Heart left ventricle (tissue), 16 donors: Measurements from ENCODE around the gene ETHE1. TPM values are rescaled to one million over a fixed set of nuclear protein-coding genes. Genes with fewer than 3 reads are reported as not detected.

ENCODE experiments used
- ATAC-seq, 4 donors: fragments of 200-7000 bp; cut with Tn5 transposase; one replicate each; pipeline ENCODE4 v1.9.1; 2020 to 2022; ENCODE audit warnings: moderate library complexity in 4 of 4, mild to moderate bottlenecking in 3 of 4, moderate number of reproducible peaks in 1 of 4
- DNase-seq, 5 donors: peaks; one replicate each; pipeline ENCODE4 v3.0.0-alpha.2; 2020
- H3K27ac ChIP-seq, 12 donors: fragments of 200-600 bp; sonication (generic) in 4 of 12; one replicate each; pipeline versions ENCODE4 v1.5.0 to v1.8.0; 2016 to 2022; ENCODE audit warnings: mild to moderate bottlenecking in 2 of 12
- H3K27me3 ChIP-seq, 9 donors: fragments of 200-600 bp; sonication (generic) in 2 of 9; one replicate each; pipeline versions ENCODE4 v1.5.1 to v1.8.0; 2016 to 2022; ENCODE audit warnings: mild to moderate bottlenecking in 3 of 9
- H3K36me3 ChIP-seq, 9 donors: fragments of 200-600 bp; sonication (generic) in 2 of 9; one replicate each; pipeline versions ENCODE4 v1.5.0 to v1.8.0; 2018 to 2022; ENCODE audit warnings: mild to moderate bottlenecking in 2 of 9
- H3K4me1 ChIP-seq, 12 donors: fragments of 200-600 bp; sonication (generic) in 4 of 12; one replicate each; pipeline versions ENCODE4 v1.5.0 to v1.8.0; 2016 to 2022; ENCODE audit warnings: mild to moderate bottlenecking in 3 of 12
- H3K4me3 ChIP-seq, 12 donors: fragments of 200-600 bp; sonication (generic) in 4 of 12; one replicate each; pipeline versions ENCODE4 v1.5.0 to v1.8.0; 2017 to 2022; ENCODE audit warnings: mild to moderate bottlenecking in 9 of 12, moderate library complexity in 4 of 12
- H3K9me3 ChIP-seq, 12 donors: fragments of 200-600 bp; sonication (generic) in 4 of 12; one replicate each; pipeline versions ENCODE4 v1.5.0 to v1.8.0; 2016 to 2022; ENCODE audit warnings: mild to moderate bottlenecking in 1 of 12
- POLR2A ChIP-seq, 2 donors: fragments of 450-650 bp; IDR thresholded peaks; one replicate each; pipeline ENCODE4 v1.6.1; 2017; ENCODE audit warnings: antibody characterized with exemption in 2 of 2, mild to moderate bottlenecking in 2 of 2, moderate library complexity in 2 of 2
- WGBS, 4 donors: extraction: QIAGEN DNeasy Blood & Tissue Kit in 2 of 4; methylation state at CpG; one replicate each; pipeline versions ENCODE4 v1.1.5 to v1.1.7; 2013 to 2018; 5-methylcytosine and 5-hydroxymethylcytosine counted together
- intact Hi-C, 10 donors: fragments of 100-400 bp; cut with DNase I; formaldehyde crosslinking; loops; one replicate each; pipeline versions ENCODE4 v1.11.1 to v1.14.2; 2022
- polyA plus RNA-seq, 2 donors: library from polyadenylated mRNA; stranded (reverse); fragments of 200-250 nt; gene quantifications; one replicate each; pipeline ENCODE4 v1.2.3, GENCODE V29; 2013
- total RNA-seq, 9 donors: library from RNA; depleted of rRNA in 2 of 9; stranded (reverse); fragments of >200 nt in 2 of 9; fragmentation: NEBNext Ultra II Directional in 3 of 9; extraction: Animal tissue kit (Norgen Biotek cat#: 25700) in 3 of 9; gene quantifications; one replicate each; pipeline versions ENCODE4 v1.1.0 to v1.2.4, GENCODE V29; 2016 to 2023
- TF ChIP-seq, protein P1 (sequence below), 12 donors: fragments of 200-600 bp; sonication (generic) in 4 of 12; IDR thresholded peaks; one replicate each; pipeline versions ENCODE4 v1.5.0 to v1.8.0; 2018 to 2022; ENCODE audit warnings: antibody characterized with exemption in 12 of 12, mild to moderate bottlenecking in 5 of 12
- donor health status: ischemic (EF 13 %, LVEDD 7.1; RV severe dilation, severe dysfunction).
- donor health status: healthy with polysubstance abuse.
- donor health status: DM: no; HTN: yes; CAD: no.
- donor health status: DM: no; HTN: no; CAD: no.
- donor health status: ischemic (EF 25% LVEDD 6.9; RV normal size, moderate dysfunction).
- donor health status: ischemic (EF 25% LVEDD 5.7; RV mildly dilated, moderate dysfunction).
- donor health status: healthy.
- donor health status: DM: yes; HTN: yes; CAD: no.
- donor health status: ischemic (EF 35%, LVEDD 5.7; RV mildly dilated, moderate dysfunction).
- donor health status: nonischemic (EF 11% LVEDD 7.7; RV severe dilation, severe dysfunction).
- donor health status: DM: yes; HTN: yes; CAD: no.
- donor health status: PGD.
- donor health status: ischemic (EF 29% LVEDD 5.4; RV normal size, mild dysfunction).
- donor health status: nonischemic (EF 23%, LVEDD 6.1; RV moderate dilation, normal function).

Gene ETHE1
- total and polyA plus RNA-seq, 11 donors = 6.0 to 27.6 (median 14.2) TPM

GRCh38 chr19:43534305-43534815 is 7.4 kb upstream of the ETHE1 start:
- H3K36me3 ChIP-seq = peaks cover 0 to 21% (median 17%) of the 10 kb centered on the region in 9 donors
- H3K27me3 ChIP-seq = no peaks in the 10 kb centered on the region
- peak overlapping the region in 9 of 12 donors; percentile 55 to 72 (median 64) for H3K4me3 ChIP-seq
- intact Hi-C loops = loop anchor here in 6 of 10 donors (1.0 to 10.0 kb wide), 6 partner anchors 60 to 250 kb away; partner anchors contain the start of genes IRGQ (in 3 of the 6), ZNF576 (in 3 of the 6) and KCNN4 (in 1 of the 6)
- 10 to 16% (median 13%) methylated on average over 10 to 17 of the region's 17 CpGs for WGBS, 4 donors
- TF ChIP-seq POLR2A (IDR thresholded peaks at IDR 0.05) = no peak
- TF ChIP-seq, protein P1, sequence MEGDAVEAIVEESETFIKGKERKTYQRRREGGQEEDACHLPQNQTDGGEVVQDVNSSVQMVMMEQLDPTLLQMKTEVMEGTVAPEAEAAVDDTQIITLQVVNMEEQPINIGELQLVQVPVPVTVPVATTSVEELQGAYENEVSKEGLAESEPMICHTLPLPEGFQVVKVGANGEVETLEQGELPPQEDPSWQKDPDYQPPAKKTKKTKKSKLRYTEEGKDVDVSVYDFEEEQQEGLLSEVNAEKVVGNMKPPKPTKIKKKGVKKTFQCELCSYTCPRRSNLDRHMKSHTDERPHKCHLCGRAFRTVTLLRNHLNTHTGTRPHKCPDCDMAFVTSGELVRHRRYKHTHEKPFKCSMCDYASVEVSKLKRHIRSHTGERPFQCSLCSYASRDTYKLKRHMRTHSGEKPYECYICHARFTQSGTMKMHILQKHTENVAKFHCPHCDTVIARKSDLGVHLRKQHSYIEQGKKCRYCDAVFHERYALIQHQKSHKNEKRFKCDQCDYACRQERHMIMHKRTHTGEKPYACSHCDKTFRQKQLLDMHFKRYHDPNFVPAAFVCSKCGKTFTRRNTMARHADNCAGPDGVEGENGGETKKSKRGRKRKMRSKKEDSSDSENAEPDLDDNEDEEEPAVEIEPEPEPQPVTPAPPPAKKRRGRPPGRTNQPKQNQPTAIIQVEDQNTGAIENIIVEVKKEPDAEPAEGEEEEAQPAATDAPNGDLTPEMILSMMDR (IDR thresholded peaks at IDR 0.05) = no peak
- no peak for DNase-seq
- H3K4me1 ChIP-seq = peaks cover 0 to 25% (median 12%) of the 10 kb centered on the region in 12 donors
- no peak for ATAC-seq
- H3K9me3 ChIP-seq = peaks cover 0 to 11% (median 9%) of the 10 kb centered on the region in 12 donors
- H3K27ac ChIP-seq = peak overlapping the region in 11 of 12 donors; percentile 19 to 95 (median 90)

DNA sequence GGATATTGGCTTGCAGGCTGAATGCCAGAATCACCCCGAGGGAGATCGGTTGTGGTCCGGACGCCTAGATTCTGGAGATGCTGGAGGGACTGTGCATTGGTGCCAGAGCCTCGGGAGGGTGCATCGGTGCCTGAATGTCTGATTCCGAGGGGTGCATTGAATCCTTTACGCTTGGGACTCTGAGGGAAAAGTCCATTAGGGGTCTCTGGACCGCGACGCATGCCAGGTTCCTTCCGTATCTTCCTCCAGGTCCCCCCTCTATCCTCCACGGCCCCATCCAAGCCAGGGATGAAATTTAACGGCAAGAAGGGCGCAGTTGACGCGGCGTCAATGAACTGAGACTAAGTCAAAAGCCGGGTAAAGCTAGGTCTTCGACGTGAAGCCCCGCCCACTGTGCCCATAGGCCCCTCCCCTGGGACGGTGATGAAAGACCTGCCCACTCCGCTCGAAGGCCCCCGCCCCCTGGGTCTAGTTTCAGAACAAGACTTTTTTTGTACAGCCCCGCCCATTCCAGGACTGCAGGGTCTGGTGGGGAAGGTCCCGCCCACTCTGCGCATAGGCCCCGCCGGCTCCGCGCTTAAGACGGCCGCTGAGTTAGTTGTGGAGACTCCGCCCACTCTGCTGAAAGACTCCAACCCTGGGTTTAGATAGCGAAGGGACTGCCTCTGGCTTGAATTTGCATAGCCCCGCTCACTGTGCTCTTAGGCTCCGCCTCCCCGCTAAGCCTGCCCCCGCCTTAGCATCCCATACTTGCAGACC is 6.7 kb upstream of the ETHE1 start:
- Histone ChIP-seq H3K27ac (peak overlapping the region; percentile 58 to 95 (median 88)), H3K4me1 (peaks cover 0 to 25% (median 12%) of the 10 kb centered on the region in 12 donors), H3K36me3 (peaks cover 0 to 15% (median 10%) of the 10 kb centered on the region in 9 donors), H3K27me3 (no peaks in the 10 kb centered on the region), H3K4me3 (peak overlapping the region; percentile 35 to 72 (median 60)), H3K9me3 (peaks cover 0 to 5% (median 3%) of the 10 kb centered on the region in 12 donors)
- WGBS, 4 donors = 0 to 1% (median 1%) methylated on average over 3 to 41 of the region's 41 CpGs
- peak in 1 of 2 donors; percentile 32 for TF ChIP-seq POLR2A (IDR thresholded peaks at IDR 0.05)
- TF ChIP-seq, protein P1 (IDR thresholded peaks at IDR 0.05) = no peak
- ATAC-seq = peak; percentile 90 to 91 (median 90)
- peak; percentile 98 to 99 (median 99) for DNase-seq
- intact Hi-C loops = loop anchor here in 7 of 10 donors (1.0 to 10.0 kb wide), 8 partner anchors 61 to 251 kb away; partner anchors contain the start of genes IRGQ (in 5 of the 7), ZNF576 (in 5 of the 7) and KCNN4 (in 1 of the 7)

GRCh38 chr19:43532962-43533545 is 6.1 kb upstream of the ETHE1 start, which contains the start of gene ZNF575:
Gene ZNF575 (plus strand): TSS chr19:43533188. CDS start chr19:43534423, 1,235 bp downstream.
- H3K36me3 ChIP-seq = peaks cover 0 to 8% (median 4%) of the 10 kb centered on the region in 9 donors
- peak within 1 kb of the TSS; percentile 58 to 95 (median 88) for H3K27ac ChIP-seq
- H3K4me1 ChIP-seq = peaks cover 0 to 26% (median 12%) of the 10 kb centered on the region in 12 donors
- TF ChIP-seq, protein P1 (IDR thresholded peaks at IDR 0.05) = peak in 1 of 12 donors; percentile 12
- TF ChIP-seq POLR2A (IDR thresholded peaks at IDR 0.05) = no peak
- DNase-seq = peak; percentile 92 to 94 (median 94)
- ATAC-seq = peak; percentile 57 to 81 (median 74)
- peak within 1 kb of the TSS; percentile 35 to 72 (median 60) for H3K4me3 ChIP-seq
- 0% methylated on average over 19 to 47 of the region's 47 CpGs for WGBS, 4 donors
- H3K27me3 ChIP-seq = no peaks in the 10 kb centered on the region
- no peaks in the 10 kb centered on the region for H3K9me3 ChIP-seq
- intact Hi-C loops = loop anchor here in 6 of 10 donors (1.0 to 10.0 kb wide), 7 partner anchors 62 to 252 kb away; partner anchors contain the start of genes IRGQ (in 4 of the 6), ZNF576 (in 4 of the 6) and KCNN4 (in 1 of the 6)
